GM12865 (cell line): ENCODE measurements around the gene PPM1H.

Experiments used
- DNase-seq: peaks from one replicate; pipeline ENCODE4 v3.0.0; 2010; ENCODE audit warnings: low read depth
- H3K4me3 ChIP-seq: 2 replicates; pipeline ENCODE4 v1.5.1; 2011; ENCODE audit warnings: mild to moderate bottlenecking, low read depth, low read length, control low read depth
- CTCF ChIP-seq: IDR thresholded peaks from 2 replicates; pipeline ENCODE4 v1.5.1; 2011; ENCODE audit warnings: low read length, control low read depth, low read depth, inconsistent platforms; ENCODE audit not compliant: insufficient read depth; ENCODE audit errors: missing control alignments

PPM1H gene

GRCh38 chr12:62960324-62960723 lies 25.4 kb upstream of the PPM1H start:
- DNase-seq, result no peak
- no peak for TF ChIP-seq CTCF
- no peak overlapping the region for H3K4me3 ChIP-seq

GRCh38 chr12:62959745-62960144 lies 24.8 kb upstream of the PPM1H start:
- H3K4me3 ChIP-seq, result no peak overlapping the region
- TF ChIP-seq CTCF, result no peak
- DNase-seq, result no peak

GRCh38 chr12:62957233-62957953 lies 22.4 kb upstream of the PPM1H start:
- TF ChIP-seq CTCF, result no peak
- DNase-seq, result no peak
- no peak overlapping the region for H3K4me3 ChIP-seq

GRCh38 chr12:62955678-62956077 lies 20.7 kb upstream of the PPM1H start:
- TF ChIP-seq CTCF, result no peak
- H3K4me3 ChIP-seq, result no peak overlapping the region
- no peak for DNase-seq

GRCh38 chr12:62950317-62950716 lies 15.4 kb upstream of the PPM1H start:
- DNase-seq, result no peak
- TF ChIP-seq CTCF, result no peak
- no peak overlapping the region for H3K4me3 ChIP-seq

- H3K4me3 ChIP-seq, result no peak overlapping the region
- DNase-seq, result no peak
- TF ChIP-seq CTCF, result no peak
These were observed 13.2 kb upstream of the PPM1H start for GRCh38 chr12:62948123-62948522.

- DNase-seq, result no peak
- H3K4me3 ChIP-seq, result no peak overlapping the region
- no peak for TF ChIP-seq CTCF
These were observed 12.4 kb upstream of the PPM1H start for GRCh38 chr12:62947364-62947763.
